Measurements from ENCODE around the gene KIR2DL3. TPM values are rescaled to one million over a fixed set of nuclear protein-coding genes. Genes with fewer than 3 reads are reported as not detected.

KIR2DL3 gene
- total RNA-seq, 1 experiment from 2014 or later, result not detected

DNA sequence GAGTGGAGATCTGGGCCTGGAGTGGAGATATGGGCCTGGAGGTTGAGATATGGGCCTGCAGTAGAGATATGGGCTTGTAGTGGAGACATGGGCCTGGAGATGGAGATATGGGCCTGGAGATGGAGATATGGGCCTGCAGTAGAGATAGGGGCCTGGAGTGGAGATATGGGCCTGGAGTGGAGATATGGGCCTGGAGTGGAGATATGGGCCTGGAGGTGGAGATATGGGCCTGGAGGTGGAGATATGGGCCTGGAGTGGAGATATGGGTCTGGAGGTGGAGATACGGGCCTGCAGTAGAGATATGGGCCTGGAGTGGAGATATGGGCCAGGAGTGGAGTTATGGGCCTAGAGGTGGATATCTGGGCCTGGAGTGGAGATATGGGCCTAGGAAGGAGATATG, 402 bp downstream of the KIR2DL3 start:
- H3K14ac ChIP-seq (ENCODE audit: insufficient read depth, low read length), result no peak overlapping the region
- Mint-ChIP-seq H3K36me3 (ENCODE audit: insufficient read depth in 1 of 3, low read depth in 3 of 3) (peaks cover 18 to 46% (median 22%) of the 10 kb centered on the region in 3 experiments; a peak in 6 of 7 replicates), H3K27me3 (ENCODE audit: low read depth) (peaks cover 3% of the 10 kb centered on the region; the same call in 1 of the 2 replicates), H3K27ac (no peak overlapping the region), H3K4me3 (no peak overlapping the region), H3K4me1 (no peaks in the 10 kb centered on the region), H3K9me3 (peaks cover 88 to 92% of the 10 kb centered on the region in 2 experiments)
- H3K23ac ChIP-seq (ENCODE audit: insufficient read length, low read depth, low read length), result no peak overlapping the region
- WGBS (ENCODE audit: extremely low coverage, insufficient read length, low lambda C conversion rate), result no CpG with 5 or more reads among the region's 1 CpG
- H2BK5ac ChIP-seq (ENCODE audit: insufficient read length, low read length), result no peak overlapping the region
- no peaks in the 10 kb centered on the region for H3K27me3 ChIP-seq (ENCODE audit: insufficient read depth, low read length)
- H2BK15ac ChIP-seq (ENCODE audit: low read depth, low read length), result no peak overlapping the region
- no peak overlapping the region for H3T11ph ChIP-seq (ENCODE audit: low read length)
- peaks cover 75% of the 10 kb centered on the region for H3K9me3 ChIP-seq (ENCODE audit: control insufficient read depth, low read depth, low read length)
- no peak overlapping the region for H3K56ac ChIP-seq (ENCODE audit: insufficient read length, low read depth, low read length)
- H3K9ac ChIP-seq (ENCODE audit: extremely low read depth, insufficient read length, low read length), result no peak overlapping the region
- no peak overlapping the region for H3K27ac ChIP-seq (ENCODE audit: insufficient read length, low read depth, low read length)
- H4K20me1 ChIP-seq (ENCODE audit: control insufficient read depth, insufficient read depth, insufficient read length), result no peaks in the 10 kb centered on the region
- H4K5ac ChIP-seq (ENCODE audit: insufficient read length, low read depth, low read length), result no peak overlapping the region
- H2BK20ac ChIP-seq (ENCODE audit: low read depth, low read length, poor library complexity, severe bottlenecking), result no peak overlapping the region
- H2AK5ac ChIP-seq (ENCODE audit: insufficient read length, low read length), result no peak overlapping the region
- TF ChIP-seq, protein P1, sequence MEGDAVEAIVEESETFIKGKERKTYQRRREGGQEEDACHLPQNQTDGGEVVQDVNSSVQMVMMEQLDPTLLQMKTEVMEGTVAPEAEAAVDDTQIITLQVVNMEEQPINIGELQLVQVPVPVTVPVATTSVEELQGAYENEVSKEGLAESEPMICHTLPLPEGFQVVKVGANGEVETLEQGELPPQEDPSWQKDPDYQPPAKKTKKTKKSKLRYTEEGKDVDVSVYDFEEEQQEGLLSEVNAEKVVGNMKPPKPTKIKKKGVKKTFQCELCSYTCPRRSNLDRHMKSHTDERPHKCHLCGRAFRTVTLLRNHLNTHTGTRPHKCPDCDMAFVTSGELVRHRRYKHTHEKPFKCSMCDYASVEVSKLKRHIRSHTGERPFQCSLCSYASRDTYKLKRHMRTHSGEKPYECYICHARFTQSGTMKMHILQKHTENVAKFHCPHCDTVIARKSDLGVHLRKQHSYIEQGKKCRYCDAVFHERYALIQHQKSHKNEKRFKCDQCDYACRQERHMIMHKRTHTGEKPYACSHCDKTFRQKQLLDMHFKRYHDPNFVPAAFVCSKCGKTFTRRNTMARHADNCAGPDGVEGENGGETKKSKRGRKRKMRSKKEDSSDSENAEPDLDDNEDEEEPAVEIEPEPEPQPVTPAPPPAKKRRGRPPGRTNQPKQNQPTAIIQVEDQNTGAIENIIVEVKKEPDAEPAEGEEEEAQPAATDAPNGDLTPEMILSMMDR (conservative IDR thresholded peaks at IDR 0.05), result no peak
- no peaks in the 10 kb centered on the region for H3K4me1 ChIP-seq (ENCODE audit: insufficient read depth, low read length)
- no peak overlapping the region for H3K4me2 ChIP-seq (ENCODE audit: insufficient read depth, insufficient read length, low read length)
- no peaks in the 10 kb centered on the region for H3K79me1 ChIP-seq (ENCODE audit: insufficient read depth, low read depth, low read length, poor library complexity, severe bottlenecking)
- H2BK12ac ChIP-seq (ENCODE audit: insufficient read length, low read depth, low read length), result no peak overlapping the region
- H3K79me2 ChIP-seq (ENCODE audit: insufficient read depth, low read length), result no peaks in the 10 kb centered on the region
- H4K8ac ChIP-seq (replicated peaks; ENCODE audit: insufficient read length, low read depth, low read length), result no peak overlapping the region
- H2AFZ ChIP-seq (ENCODE audit: low read length), result no peak overlapping the region
- H3K4ac ChIP-seq (ENCODE audit: low read depth, low read length), result no peak overlapping the region
- DNase-seq, result no peak
- no peak overlapping the region for H2BK120ac ChIP-seq (ENCODE audit: low read depth, low read length, poor library complexity, severe bottlenecking)
- no peaks in the 10 kb centered on the region for H3K23me2 ChIP-seq (ENCODE audit: insufficient read length, low read depth, low read length, poor library complexity, severe bottlenecking)
- H4K91ac ChIP-seq (ENCODE audit: insufficient read length, low read depth, low read length), result no peak overlapping the region
- no peak overlapping the region for H3K18ac ChIP-seq (ENCODE audit: insufficient read length, low read depth, low read length)

Data from H9 (cell line).